ENCODE data around the gene CCSER2.

The CCSER2 gene

GRCh38 chr10:84415539-84416244 is 87.3 kb downstream of the CCSER2 start (continued):
- TF ChIP-seq TCF4 (CRISPR knock-in tag; IDR thresholded peaks at IDR 0.05; ENCODE audit: borderline replicate concordance) = no peak
- no peak for TF ChIP-seq CSDC2 (CRISPR knock-in tag; IDR thresholded peaks at IDR 0.05)
- TF ChIP-seq PATZ1 (CRISPR knock-in tag; IDR thresholded peaks at IDR 0.05; ENCODE audit: borderline replicate concordance) = no peak

DNA sequence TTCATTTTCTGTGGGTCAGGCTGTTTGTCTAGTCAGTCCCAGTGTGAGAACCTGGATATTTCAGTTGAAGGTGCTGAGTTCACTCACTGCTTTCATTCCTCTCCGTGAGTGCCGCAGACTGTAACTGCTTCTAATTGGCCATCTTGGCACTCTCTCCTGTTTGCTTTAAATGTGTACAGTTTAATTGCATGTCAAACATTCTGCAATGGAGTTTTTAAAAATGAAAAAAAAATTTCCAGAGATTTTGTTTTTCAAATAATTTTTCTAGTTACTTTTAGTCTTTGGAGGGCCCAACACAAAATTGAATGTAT is 87.8 kb downstream of the CCSER2 start:
- ATAC-seq = no peak
- TF ChIP-seq ESRRG (CRISPR knock-in tag; IDR thresholded peaks at IDR 0.05) (no peak), TOX (CRISPR knock-in tag; IDR thresholded peaks at IDR 0.05; ENCODE audit: borderline replicate concordance) (no peak), ZC3H10 (CRISPR knock-in tag; IDR thresholded peaks at IDR 0.05) (no peak), ZFP3 (CRISPR knock-in tag; IDR thresholded peaks at IDR 0.05) (no peak), PATZ1 (CRISPR knock-in tag; IDR thresholded peaks at IDR 0.05; ENCODE audit: borderline replicate concordance) (no peak), ZNF8 (CRISPR knock-in tag; IDR thresholded peaks at IDR 0.05) (no peak)
- TF ChIP-seq, protein P1, sequence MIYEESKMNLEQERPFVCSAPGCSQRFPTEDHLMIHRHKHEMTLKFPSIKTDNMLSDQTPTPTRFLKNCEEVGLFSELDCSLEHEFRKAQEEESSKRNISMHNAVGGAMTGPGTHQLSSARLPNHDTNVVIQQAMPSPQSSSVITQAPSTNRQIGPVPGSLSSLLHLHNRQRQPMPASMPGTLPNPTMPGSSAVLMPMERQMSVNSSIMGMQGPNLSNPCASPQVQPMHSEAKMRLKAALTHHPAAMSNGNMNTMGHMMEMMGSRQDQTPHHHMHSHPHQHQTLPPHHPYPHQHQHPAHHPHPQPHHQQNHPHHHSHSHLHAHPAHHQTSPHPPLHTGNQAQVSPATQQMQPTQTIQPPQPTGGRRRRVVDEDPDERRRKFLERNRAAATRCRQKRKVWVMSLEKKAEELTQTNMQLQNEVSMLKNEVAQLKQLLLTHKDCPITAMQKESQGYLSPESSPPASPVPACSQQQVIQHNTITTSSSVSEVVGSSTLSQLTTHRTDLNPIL (CRISPR knock-in tag; IDR thresholded peaks at IDR 0.05; ENCODE audit: low read depth) = no peak

- no peak for ATAC-seq
- no peak for TF ChIP-seq ZNF70 (CRISPR knock-in tag; IDR thresholded peaks at IDR 0.05)
- no peak for TF ChIP-seq RARB (CRISPR knock-in tag; IDR thresholded peaks at IDR 0.05)
- TF ChIP-seq, protein P2, sequence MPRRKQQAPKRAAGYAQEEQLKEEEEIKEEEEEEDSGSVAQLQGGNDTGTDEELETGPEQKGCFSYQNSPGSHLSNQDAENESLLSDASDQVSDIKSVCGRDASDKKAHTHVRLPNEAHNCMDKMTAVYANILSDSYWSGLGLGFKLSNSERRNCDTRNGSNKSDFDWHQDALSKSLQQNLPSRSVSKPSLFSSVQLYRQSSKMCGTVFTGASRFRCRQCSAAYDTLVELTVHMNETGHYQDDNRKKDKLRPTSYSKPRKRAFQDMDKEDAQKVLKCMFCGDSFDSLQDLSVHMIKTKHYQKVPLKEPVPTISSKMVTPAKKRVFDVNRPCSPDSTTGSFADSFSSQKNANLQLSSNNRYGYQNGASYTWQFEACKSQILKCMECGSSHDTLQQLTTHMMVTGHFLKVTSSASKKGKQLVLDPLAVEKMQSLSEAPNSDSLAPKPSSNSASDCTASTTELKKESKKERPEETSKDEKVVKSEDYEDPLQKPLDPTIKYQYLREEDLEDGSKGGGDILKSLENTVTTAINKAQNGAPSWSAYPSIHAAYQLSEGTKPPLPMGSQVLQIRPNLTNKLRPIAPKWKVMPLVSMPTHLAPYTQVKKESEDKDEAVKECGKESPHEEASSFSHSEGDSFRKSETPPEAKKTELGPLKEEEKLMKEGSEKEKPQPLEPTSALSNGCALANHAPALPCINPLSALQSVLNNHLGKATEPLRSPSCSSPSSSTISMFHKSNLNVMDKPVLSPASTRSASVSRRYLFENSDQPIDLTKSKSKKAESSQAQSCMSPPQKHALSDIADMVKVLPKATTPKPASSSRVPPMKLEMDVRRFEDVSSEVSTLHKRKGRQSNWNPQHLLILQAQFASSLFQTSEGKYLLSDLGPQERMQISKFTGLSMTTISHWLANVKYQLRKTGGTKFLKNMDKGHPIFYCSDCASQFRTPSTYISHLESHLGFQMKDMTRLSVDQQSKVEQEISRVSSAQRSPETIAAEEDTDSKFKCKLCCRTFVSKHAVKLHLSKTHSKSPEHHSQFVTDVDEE (CRISPR knock-in tag; IDR thresholded peaks at IDR 0.05) = no peak
- TF ChIP-seq, protein P1 (CRISPR knock-in tag; IDR thresholded peaks at IDR 0.05; ENCODE audit: low read depth) = no peak
- no peak for TF ChIP-seq ZNF565 (CRISPR knock-in tag; conservative IDR thresholded peaks at IDR 0.05; ENCODE audit: low read depth)
- TF ChIP-seq PPARA (CRISPR knock-in tag; IDR thresholded peaks at IDR 0.05; ENCODE audit: borderline replicate concordance) = no peak
- TF ChIP-seq, protein P3, sequence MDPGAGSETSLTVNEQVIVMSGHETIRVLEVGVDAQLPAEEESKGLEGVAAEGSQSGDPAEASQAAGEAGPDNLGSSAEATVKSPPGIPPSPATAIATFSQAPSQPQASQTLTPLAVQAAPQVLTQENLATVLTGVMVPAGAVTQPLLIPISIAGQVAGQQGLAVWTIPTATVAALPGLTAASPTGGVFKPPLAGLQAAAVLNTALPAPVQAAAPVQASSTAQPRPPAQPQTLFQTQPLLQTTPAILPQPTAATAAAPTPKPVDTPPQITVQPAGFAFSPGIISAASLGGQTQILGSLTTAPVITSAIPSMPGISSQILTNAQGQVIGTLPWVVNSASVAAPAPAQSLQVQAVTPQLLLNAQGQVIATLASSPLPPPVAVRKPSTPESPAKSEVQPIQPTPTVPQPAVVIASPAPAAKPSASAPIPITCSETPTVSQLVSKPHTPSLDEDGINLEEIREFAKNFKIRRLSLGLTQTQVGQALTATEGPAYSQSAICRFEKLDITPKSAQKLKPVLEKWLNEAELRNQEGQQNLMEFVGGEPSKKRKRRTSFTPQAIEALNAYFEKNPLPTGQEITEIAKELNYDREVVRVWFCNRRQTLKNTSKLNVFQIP (CRISPR knock-in tag; IDR thresholded peaks at IDR 0.05; ENCODE audit: borderline replicate concordance, low read depth) = no peak
- no peak for TF ChIP-seq ESRRG (CRISPR knock-in tag; IDR thresholded peaks at IDR 0.05)
- no peak for TF ChIP-seq BACH2 (CRISPR knock-in tag; IDR thresholded peaks at IDR 0.05; ENCODE audit: borderline replicate concordance)
- TF ChIP-seq GLIS3 (CRISPR knock-in tag; IDR thresholded peaks at IDR 0.05) = no peak
- TF ChIP-seq TOX (CRISPR knock-in tag; IDR thresholded peaks at IDR 0.05; ENCODE audit: borderline replicate concordance) = no peak
Measured at GRCh38 chr10:84423719-84424118, 95.3 kb downstream of the CCSER2 start.

Data from SK-N-SH treated with all-trans-retinoic acid at 6 μM for 48 hours (cell line).